Uterus (tissue), 2 donors: Measurements from ENCODE around the gene TFCP2L1.

ENCODE experiments used
- POLR2A ChIP-seq, 2 donors: fragments of 450-650 bp; IDR thresholded peaks; one replicate each; pipeline ENCODE4 v1.6.1; 2016; ENCODE audit warnings: antibody characterized with exemption in 2 of 2, mild to moderate bottlenecking in 1 of 2, moderate library complexity in 1 of 2
- TF ChIP-seq, protein P1 (sequence below), 4 experiments: fragments of 200-600 bp in 2 of 4; fragments of 450-650 bp in 2 of 4; sonication (generic) in 2 of 4; IDR thresholded peaks; one replicate each; pipeline ENCODE4 v1.5.1; 2016 to 2019; ENCODE audit warnings: antibody characterized with exemption in 4 of 4, mild to moderate bottlenecking in 2 of 4, moderate library complexity in 1 of 4

GRCh38 chr2:121218386-121218938 is 66.5 kb downstream of the TFCP2L1 start:
- TF ChIP-seq, protein P1, sequence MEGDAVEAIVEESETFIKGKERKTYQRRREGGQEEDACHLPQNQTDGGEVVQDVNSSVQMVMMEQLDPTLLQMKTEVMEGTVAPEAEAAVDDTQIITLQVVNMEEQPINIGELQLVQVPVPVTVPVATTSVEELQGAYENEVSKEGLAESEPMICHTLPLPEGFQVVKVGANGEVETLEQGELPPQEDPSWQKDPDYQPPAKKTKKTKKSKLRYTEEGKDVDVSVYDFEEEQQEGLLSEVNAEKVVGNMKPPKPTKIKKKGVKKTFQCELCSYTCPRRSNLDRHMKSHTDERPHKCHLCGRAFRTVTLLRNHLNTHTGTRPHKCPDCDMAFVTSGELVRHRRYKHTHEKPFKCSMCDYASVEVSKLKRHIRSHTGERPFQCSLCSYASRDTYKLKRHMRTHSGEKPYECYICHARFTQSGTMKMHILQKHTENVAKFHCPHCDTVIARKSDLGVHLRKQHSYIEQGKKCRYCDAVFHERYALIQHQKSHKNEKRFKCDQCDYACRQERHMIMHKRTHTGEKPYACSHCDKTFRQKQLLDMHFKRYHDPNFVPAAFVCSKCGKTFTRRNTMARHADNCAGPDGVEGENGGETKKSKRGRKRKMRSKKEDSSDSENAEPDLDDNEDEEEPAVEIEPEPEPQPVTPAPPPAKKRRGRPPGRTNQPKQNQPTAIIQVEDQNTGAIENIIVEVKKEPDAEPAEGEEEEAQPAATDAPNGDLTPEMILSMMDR (IDR thresholded peaks at IDR 0.05) = no peak
- TF ChIP-seq POLR2A (IDR thresholded peaks at IDR 0.05) = no peak
